ENCODE results near the gene PLEKHG5.

DNA sequence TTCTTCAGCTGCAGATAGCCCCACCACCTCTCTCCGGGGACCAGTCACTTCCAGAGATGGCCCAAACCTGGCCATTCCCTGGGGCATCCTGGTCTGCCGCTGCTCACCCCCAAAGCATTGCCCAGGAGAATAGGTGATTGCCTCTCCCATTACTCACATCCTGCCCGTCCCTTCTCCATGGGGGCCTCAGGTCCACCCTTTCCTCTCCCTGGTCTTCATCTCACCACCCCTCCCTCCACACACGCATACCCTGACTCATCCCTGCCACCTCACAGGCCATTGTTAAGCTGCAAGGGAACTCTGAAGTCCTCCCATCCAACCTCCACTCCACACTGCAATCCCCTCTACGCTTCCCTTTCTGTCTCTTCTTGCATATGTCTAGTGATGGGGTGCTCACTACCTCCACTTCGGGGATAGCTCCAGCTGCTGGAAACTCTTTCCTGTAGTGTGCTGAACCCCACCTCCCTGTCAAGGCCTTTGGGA, at the start of gene PLEKHG5:
- TF ChIP-seq, protein P1, sequence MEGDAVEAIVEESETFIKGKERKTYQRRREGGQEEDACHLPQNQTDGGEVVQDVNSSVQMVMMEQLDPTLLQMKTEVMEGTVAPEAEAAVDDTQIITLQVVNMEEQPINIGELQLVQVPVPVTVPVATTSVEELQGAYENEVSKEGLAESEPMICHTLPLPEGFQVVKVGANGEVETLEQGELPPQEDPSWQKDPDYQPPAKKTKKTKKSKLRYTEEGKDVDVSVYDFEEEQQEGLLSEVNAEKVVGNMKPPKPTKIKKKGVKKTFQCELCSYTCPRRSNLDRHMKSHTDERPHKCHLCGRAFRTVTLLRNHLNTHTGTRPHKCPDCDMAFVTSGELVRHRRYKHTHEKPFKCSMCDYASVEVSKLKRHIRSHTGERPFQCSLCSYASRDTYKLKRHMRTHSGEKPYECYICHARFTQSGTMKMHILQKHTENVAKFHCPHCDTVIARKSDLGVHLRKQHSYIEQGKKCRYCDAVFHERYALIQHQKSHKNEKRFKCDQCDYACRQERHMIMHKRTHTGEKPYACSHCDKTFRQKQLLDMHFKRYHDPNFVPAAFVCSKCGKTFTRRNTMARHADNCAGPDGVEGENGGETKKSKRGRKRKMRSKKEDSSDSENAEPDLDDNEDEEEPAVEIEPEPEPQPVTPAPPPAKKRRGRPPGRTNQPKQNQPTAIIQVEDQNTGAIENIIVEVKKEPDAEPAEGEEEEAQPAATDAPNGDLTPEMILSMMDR (IDR thresholded peaks at IDR 0.05 in 4 of 5, conservative IDR thresholded peaks at IDR 0.05 in 1 of 5): no peak
- TF ChIP-seq POLR2A (IDR thresholded peaks at IDR 0.05): no peak
